PFSK-1 (cell line): Measurements from ENCODE around the gene MPST.

Experiments
- FOXP2 ChIP-seq: optimal IDR thresholded peaks from 2 replicates; pipeline ENCODE3; 2011; ENCODE audit warnings: borderline replicate concordance, control low read depth, inconsistent platforms; ENCODE audit not compliant: insufficient read depth; ENCODE audit errors: extremely low read length, extremely low read depth
- POLR2AphosphoS5 ChIP-seq: IDR thresholded peaks from 2 replicates; pipeline ENCODE4 v1.6.1; 2012; ENCODE audit warnings: low read depth, mild to moderate bottlenecking, control low read depth, low read length, moderate library complexity
- REST ChIP-seq, 2 experiments: IDR thresholded peaks; 2 replicates each; pipeline versions ENCODE4 v1.6.1 to v1.8.0; 2011 to 2012; ENCODE audit warnings: low read depth in 2 of 2, low read length in 2 of 2, control low read depth in 1 of 2, inconsistent platforms in 1 of 2, mild to moderate bottlenecking in 1 of 2, moderate library complexity in 1 of 2; ENCODE audit not compliant: insufficient read depth in 1 of 2
- SIN3A ChIP-seq: IDR thresholded peaks from 2 replicates; pipeline ENCODE4 v1.6.1; 2012; ENCODE audit warnings: mild to moderate bottlenecking, low read length, moderate library complexity, borderline replicate concordance; ENCODE audit not compliant: insufficient read depth
- TAF1 ChIP-seq: IDR thresholded peaks from 2 replicates; pipeline ENCODE4 v1.6.1; 2012; ENCODE audit warnings: low read length, control low read depth, borderline replicate concordance; ENCODE audit not compliant: insufficient read depth

MPST gene

GRCh38 chr22:37045958-37046357 lies 26.4 kb downstream of the MPST start:
- TF ChIP-seq POLR2AphosphoS5, result no peak
- no peak for TF ChIP-seq SIN3A
- no peak for TF ChIP-seq FOXP2
- no peak for TF ChIP-seq TAF1
- TF ChIP-seq REST (IDR thresholded peaks at IDR 0.05; ENCODE audit: insufficient read depth in 1 of 2, low read depth in 2 of 2, low read length in 2 of 2), result no peak

GRCh38 chr22:37046589-37046988 lies 27.0 kb downstream of the MPST start:
- no peak for TF ChIP-seq FOXP2
- TF ChIP-seq REST (IDR thresholded peaks at IDR 0.05; ENCODE audit: insufficient read depth in 1 of 2, low read depth in 2 of 2, low read length in 2 of 2), result no peak
- TF ChIP-seq POLR2AphosphoS5, result no peak
- no peak for TF ChIP-seq SIN3A
- no peak for TF ChIP-seq TAF1

- TF ChIP-seq SIN3A (no peak), REST (IDR thresholded peaks at IDR 0.05; ENCODE audit: insufficient read depth in 1 of 2, low read depth in 2 of 2, low read length in 2 of 2) (no peak), POLR2AphosphoS5 (no peak), FOXP2 (no peak), TAF1 (no peak)
These were observed 27.5 kb downstream of the MPST start for GRCh38 chr22:37047006-37047405.

- TF ChIP-seq SIN3A (no peak), REST (IDR thresholded peaks at IDR 0.05; ENCODE audit: insufficient read depth in 1 of 2, low read depth in 2 of 2, low read length in 2 of 2) (no peak), POLR2AphosphoS5 (no peak), TAF1 (no peak), FOXP2 (no peak)
These were observed 28.6 kb downstream of the MPST start for GRCh38 chr22:37048133-37048532.

- TF ChIP-seq POLR2AphosphoS5, result no peak
- TF ChIP-seq REST (IDR thresholded peaks at IDR 0.05; ENCODE audit: insufficient read depth in 1 of 2, low read depth in 2 of 2, low read length in 2 of 2), result no peak
These were observed 29.7 kb downstream of the MPST start for GRCh38 chr22:37049224-37049623.
